HS-5 (cell line): Measurements from ENCODE around the gene CASK.

Experiments
- DNase-seq: peaks from one replicate; pipeline ENCODE4 v3.0.0-alpha.2; 2012; ENCODE audit warnings: low read depth

The CASK gene

DNA sequence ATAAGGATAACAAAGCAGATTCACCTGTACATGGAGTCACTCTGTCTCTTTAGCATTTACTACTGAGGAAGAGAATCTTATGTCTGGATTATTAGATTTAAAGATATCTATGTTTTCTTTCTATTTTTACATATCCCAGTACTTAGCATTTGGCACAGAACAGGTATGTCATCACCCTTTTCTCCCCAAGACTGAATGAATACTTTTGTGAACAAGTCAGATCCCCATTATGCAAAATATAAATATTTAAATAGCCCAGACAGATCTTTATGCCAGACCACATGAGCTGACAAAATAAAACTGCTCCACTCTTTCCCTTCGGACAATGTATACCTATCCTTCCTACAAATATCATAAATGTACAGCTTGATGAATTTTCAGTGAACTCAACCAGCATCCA, 94.5 kb downstream of the CASK start:
- DNase-seq, result no peak

- DNase-seq, result no peak
Observed at GRCh38 chrX:41827886-41828285, 95.5 kb downstream of the CASK start.

DNA sequence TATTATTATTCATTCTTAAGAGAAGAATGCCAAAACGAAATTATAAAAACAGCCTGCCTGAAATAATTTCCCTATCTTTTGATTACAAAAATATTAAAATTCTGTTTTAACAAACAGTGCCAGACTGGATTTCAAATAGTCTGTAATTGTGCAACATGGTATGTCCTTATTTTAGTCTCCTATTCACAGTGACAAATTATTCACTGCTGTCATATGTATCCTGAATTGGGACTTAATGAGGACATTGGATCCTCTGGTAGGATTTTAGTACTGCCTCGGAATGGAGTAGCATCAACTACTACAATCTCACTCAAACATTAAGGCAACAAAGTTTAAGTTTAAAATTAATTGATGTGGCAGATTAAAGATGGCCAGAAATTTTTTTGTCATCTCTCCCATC, 97.6 kb downstream of the CASK start:
- no peak for DNase-seq

GRCh38 chrX:41824551-41824950, 98.8 kb downstream of the CASK start:
- DNase-seq, result no peak

GRCh38 chrX:41823402-41823801, 100.0 kb downstream of the CASK start:
- DNase-seq, result no peak

- DNase-seq, result no peak
Observed at GRCh38 chrX:41822892-41823291, 100.5 kb downstream of the CASK start.

DNA sequence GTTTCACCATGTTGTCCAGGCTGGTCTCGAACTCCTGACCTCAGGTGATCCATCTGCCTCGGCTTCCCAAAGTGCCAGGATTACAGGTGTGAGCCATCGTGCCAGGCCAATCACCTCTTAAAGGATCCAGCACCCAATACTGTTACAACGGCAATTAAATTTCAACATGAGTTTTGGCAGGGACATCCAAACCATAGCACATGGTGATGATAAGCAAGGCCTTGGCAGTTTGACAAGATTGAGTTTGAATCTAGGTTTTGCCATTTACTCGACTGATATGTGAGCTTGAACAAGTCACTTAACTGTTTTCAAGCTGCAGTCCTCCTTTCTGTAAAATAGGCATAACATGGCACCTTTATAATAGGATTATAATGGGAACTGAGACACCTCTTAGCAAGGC, 115.3 kb downstream of the CASK start:
- no peak for DNase-seq

DNA sequence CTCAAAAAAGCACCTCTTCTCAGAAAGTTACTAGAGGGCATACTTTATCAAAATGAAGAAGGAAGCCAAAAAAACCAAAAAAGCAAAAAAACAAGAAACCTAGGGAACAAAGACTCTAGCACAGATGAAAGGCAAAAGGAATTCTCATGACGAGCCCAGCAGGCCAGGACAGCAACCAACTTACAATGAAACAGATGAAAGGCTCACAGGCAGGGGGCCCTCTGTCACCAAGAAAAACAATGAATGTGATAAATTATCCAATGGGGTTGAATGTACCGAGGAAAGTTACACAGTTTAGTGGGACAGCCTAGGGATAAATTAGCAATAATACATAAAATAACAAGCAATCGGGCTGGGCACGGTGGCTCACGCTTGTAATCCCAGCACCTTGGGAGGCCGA, 120.4 kb downstream of the CASK start:
- DNase-seq, result no peak

DNA sequence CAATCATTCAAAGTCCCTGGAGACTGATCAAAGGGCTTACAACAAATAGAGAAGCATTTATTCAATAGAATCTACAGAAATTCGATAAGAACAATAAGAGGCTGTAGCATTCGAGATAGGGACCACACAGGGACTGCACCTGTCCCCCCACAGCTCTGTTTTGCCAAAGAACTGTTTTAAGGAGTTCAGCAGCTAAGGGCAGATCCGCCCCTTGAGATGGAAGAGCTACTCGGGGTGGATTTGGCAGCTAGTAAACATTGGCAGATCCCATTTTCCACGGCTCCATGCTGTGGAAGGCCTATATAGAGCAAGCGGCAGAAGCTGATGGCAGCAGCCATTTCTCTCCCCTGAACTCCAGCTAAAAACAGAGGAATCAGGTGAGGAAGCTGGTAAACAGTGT, 123.7 kb downstream of the CASK start:
- no peak for DNase-seq

GRCh38 chrX:41796577-41796976, 126.8 kb downstream of the CASK start:
- no peak for DNase-seq

GRCh38 chrX:41796046-41796445, 127.3 kb downstream of the CASK start:
- no peak for DNase-seq

DNA sequence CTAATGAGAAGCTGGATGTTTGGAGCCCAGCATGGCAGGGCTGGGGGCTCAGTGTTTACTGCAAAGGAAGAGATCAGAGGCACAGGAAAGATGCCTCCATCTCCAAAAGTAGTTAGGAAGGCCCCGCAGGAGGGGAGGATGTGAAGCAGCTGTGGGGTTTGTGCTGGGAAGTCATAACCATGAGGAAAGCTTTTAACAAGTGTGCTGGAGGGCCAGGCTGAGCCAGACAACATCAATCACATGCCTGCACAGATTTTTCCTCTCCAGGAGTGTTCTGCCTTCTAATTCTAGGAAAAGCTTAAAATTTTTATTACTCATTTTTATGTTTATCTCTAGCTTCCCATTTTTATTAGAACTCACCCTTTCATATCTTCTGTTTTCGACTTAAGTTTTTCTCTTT, 134.0 kb downstream of the CASK start:
- DNase-seq, result no peak

- DNase-seq, result peak; percentile 6
Observed at GRCh38 chrX:41785685-41786084, 137.7 kb downstream of the CASK start.

GRCh38 chrX:41781500-41781899, 141.9 kb downstream of the CASK start:
- DNase-seq, result no peak

- DNase-seq, result no peak
Observed at GRCh38 chrX:41779941-41780340, 143.4 kb downstream of the CASK start.

- DNase-seq, result peak; percentile 51
Observed at GRCh38 chrX:41779030-41779564, 144.3 kb downstream of the CASK start.

GRCh38 chrX:41761702-41762101, 161.7 kb downstream of the CASK start:
- no peak for DNase-seq

GRCh38 chrX:41761169-41761568, 162.2 kb downstream of the CASK start:
- DNase-seq, result no peak

DNA sequence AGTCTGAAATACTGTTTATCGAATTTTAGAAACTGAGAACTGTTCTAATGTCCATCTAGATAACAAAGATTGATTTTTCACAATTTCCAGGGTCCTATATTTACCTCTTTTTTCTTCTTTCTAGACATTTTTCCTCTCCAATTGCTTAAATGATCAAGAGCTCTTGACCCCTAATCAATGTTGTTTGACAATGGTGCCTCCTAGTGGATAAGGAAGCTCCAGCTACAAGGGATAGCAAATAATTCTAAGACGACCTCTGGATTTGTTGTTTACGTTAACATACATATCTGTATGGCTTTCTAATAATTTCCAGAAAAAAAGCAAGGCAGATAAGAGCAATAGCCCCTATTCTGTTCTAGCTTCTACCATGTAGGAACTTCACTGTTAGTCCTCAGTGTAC, 163.5 kb downstream of the CASK start:
- no peak for DNase-seq

- no peak for DNase-seq
Observed at GRCh38 chrX:41758401-41758800, 165.0 kb downstream of the CASK start.

- DNase-seq, result no peak
Observed at GRCh38 chrX:41750716-41751115, 172.6 kb downstream of the CASK start.

- DNase-seq, result no peak
Observed at GRCh38 chrX:41739871-41740270, 183.5 kb downstream of the CASK start.

GRCh38 chrX:41737065-41737464, 186.3 kb downstream of the CASK start:
- DNase-seq, result no peak

DNA sequence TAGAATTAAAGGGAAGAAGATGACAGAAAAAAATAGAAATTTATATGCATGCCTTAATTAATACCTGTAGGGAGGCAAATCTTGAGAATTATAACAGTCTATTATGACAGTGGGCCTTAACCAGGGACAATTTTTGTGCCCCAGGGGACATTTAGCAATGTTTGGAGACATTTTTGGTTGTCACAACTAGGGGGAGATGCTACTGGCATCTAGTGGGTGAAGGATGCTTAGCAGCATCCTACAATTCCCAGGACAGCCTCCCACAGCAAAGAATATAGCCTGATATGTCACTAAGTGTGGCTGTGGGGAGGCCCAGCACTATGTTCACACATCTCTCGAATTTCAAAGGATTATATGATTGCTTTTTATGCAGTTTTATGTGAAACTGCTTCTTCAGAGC, 188.8 kb downstream of the CASK start:
- no peak for DNase-seq

DNA sequence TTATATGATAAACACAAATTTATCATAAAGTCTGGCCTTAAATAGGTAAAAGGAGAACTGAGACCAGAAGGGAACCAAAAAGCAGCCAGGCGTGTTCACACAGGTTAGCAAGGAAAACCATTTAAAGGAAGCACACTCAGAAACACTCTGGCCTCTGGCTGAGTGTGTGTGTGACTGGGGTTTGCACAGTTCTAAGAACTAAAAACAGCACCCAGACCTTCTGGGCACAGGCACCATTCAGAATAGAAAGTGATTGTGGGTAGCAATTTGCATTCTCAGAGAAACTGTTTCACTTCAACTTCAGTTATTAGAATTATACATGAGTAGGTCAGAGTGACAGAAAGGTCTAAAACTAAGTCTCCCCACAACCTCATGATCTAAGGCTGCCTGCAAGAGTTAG, 189.4 kb downstream of the CASK start:
- DNase-seq, result no peak
